HepG2 (cell line): ENCODE measurements around the gene NCOA5. TPM values are rescaled to one million over a fixed set of nuclear protein-coding genes. Genes with fewer than 3 reads are reported as not detected.

Source experiments
- ATAC-seq: fragments of 200-7000 bp; cut with Tn5 transposase; 3 replicates; pipeline ENCODE4 v1.9.1; 2020; ENCODE audit warnings: mild to moderate bottlenecking, moderate library complexity
- BruUV-seq: library from RNA; stranded (reverse); fragments of 400-500 nt; replicated peaks from 2 replicates; lab custom pipeline; 2021; lab: Mats Ljungman, UMichigan
- CTCF ChIA-PET: fragments of 300-600 bp; formaldehyde crosslinking; extraction: SDS; loops from one replicate; lab custom pipeline; 2021; ENCODE audit warnings: low total read pairs, inconsistent platforms, low intra/inter-chr PET ratio; lab: Yijun Ruan, JAX
- POLR2A ChIA-PET: fragments of 350-600 bp; sonication (Branson Sonifier 250); formaldehyde crosslinking; loops from one replicate; lab custom pipeline; 2020; ENCODE audit warnings: antibody characterized with exemption, inconsistent platforms; lab: Yijun Ruan, JAX
- DNase-seq: peaks from one replicate; pipeline ENCODE4 v3.0.0-alpha.2; 2015; ENCODE audit warnings: low spot score
- FAIRE-seq: peaks from 3 replicates; lab custom pipeline; 2011; peaks lifted over from hg19 to GRCh38; lab: Jason Lieb, UNC
- H2AFZ ChIP-seq: one replicate; pipeline ENCODE4 v1.6.1; 2011; ENCODE audit warnings: low read length, inconsistent platforms
- H3K27ac ChIP-seq: fragments of 300-600 bp; 3 replicates; pipeline ENCODE4 v1.8.0; 2011; ENCODE audit warnings: mixed run types, mild to moderate bottlenecking, mixed read lengths, low read length, inconsistent platforms; ENCODE audit not compliant: insufficient read depth; ENCODE audit errors: extremely low read length
- H3K27me3 ChIP-seq, 2 experiments: fragments of 200-600 bp in 1 of 2; 2 replicates in 1 of 2; 3 replicates in 1 of 2; pipeline versions ENCODE4 v1.6.0 to v1.8.0; 2011; ENCODE audit warnings: low read length in 2 of 2, mild to moderate bottlenecking in 2 of 2, moderate library complexity in 2 of 2, inconsistent platforms in 1 of 2; ENCODE audit not compliant: insufficient read depth in 2 of 2, control insufficient read depth in 1 of 2
- H3K36me3 ChIP-seq, 2 experiments: fragments of 200-600 bp in 1 of 2; replicated peaks in 1 of 2; 2 replicates in 1 of 2; 3 replicates in 1 of 2; pipeline versions ENCODE4 v1.5.1 to v1.8.0; 2011; ENCODE audit warnings: low read length in 2 of 2, inconsistent platforms in 1 of 2; ENCODE audit not compliant: insufficient read depth in 2 of 2, control insufficient read depth in 1 of 2
- H3K4me1 ChIP-seq: 2 replicates; pipeline ENCODE4 v1.5.1; 2012; ENCODE audit warnings: low read length, inconsistent platforms; ENCODE audit not compliant: insufficient read depth
- H3K4me2 ChIP-seq: 2 replicates; pipeline ENCODE4 v1.6.0; 2011; ENCODE audit warnings: low read depth, low read length, inconsistent platforms
- H3K4me3 ChIP-seq, 3 experiments: fragments of 200-600 bp in 1 of 3; sonication (generic), shearing (Covaris generic) in 1 of 3; replicated peaks in 1 of 3; 2 replicates each; pipeline ENCODE4 v1.5.1; 2011 to 2016; ENCODE audit warnings: low read length in 3 of 3, inconsistent platforms in 2 of 3, low read depth in 2 of 3, mild to moderate bottlenecking in 2 of 3, control low read depth in 1 of 3, mixed read lengths in 1 of 3; ENCODE audit not compliant: insufficient read depth in 1 of 3
- H3K79me2 ChIP-seq: one replicate; pipeline ENCODE4 v1.6.1; 2011; ENCODE audit warnings: low read length, inconsistent platforms; ENCODE audit not compliant: insufficient read depth
- H3K9ac ChIP-seq: 2 replicates; pipeline ENCODE4 v1.6.0; 2011; ENCODE audit warnings: mild to moderate bottlenecking, low read depth, low read length, inconsistent platforms; ENCODE audit not compliant: insufficient read depth
- H3K9me3 ChIP-seq: 2 replicates; pipeline ENCODE4 v1.5.1; 2012; ENCODE audit warnings: mild to moderate bottlenecking, low read length
- H4K20me1 ChIP-seq: 2 replicates; pipeline ENCODE4 v1.6.0; 2011; ENCODE audit warnings: inconsistent platforms, mild to moderate bottlenecking, low read length, moderate library complexity; ENCODE audit not compliant: insufficient read depth
- GABPA ChIP-seq, 2 experiments: IDR thresholded peaks; 2 replicates each; pipeline ENCODE4 v1.6.1; 2011 to 2016; ENCODE audit warnings: low read depth in 2 of 2, low read length in 1 of 2, missing biosample characterization in 1 of 2, missing genetic modification characterization in 1 of 2
- MED1 ChIP-seq: sonication (generic); formaldehyde crosslinking; IDR thresholded peaks from 2 replicates; pipeline ENCODE4 v1.4.0; 2020; ENCODE audit warnings: missing genetic modification reagents
- MIER3 ChIP-seq: IDR thresholded peaks from 2 replicates; pipeline ENCODE4 v1.6.1; 2016; ENCODE audit warnings: missing compliant biosample characterization, borderline replicate concordance
- PRPF4 ChIP-seq: fragments of 200-400 bp; formaldehyde crosslinking; IDR thresholded peaks from 2 replicates; pipeline ENCODE4 v1.6.1; 2016; ENCODE audit warnings: low read length, low read depth; ENCODE audit not compliant: poor library complexity, severe bottlenecking
- RBM22 ChIP-seq: fragments of 200-400 bp; formaldehyde crosslinking; optimal IDR thresholded peaks from 2 replicates; pipeline ENCODE3; 2017; ENCODE audit warnings: mild to moderate bottlenecking, low read length, moderate library complexity
- ZC3H4 ChIP-seq: sonication (generic); formaldehyde crosslinking; IDR thresholded peaks from 2 replicates; pipeline ENCODE4 v1.4.0; 2020; ENCODE audit warnings: missing genetic modification reagents, borderline replicate concordance
- ZSCAN20 ChIP-seq: sonication (generic); formaldehyde crosslinking; IDR thresholded peaks from 2 replicates; pipeline ENCODE4 v1.4.0; 2020; ENCODE audit warnings: missing genetic modification reagents, mild to moderate bottlenecking, borderline replicate concordance
- WGBS: methylation state at CpG from one replicate; pipeline ENCODE4 v1.1.6; 2017; ENCODE audit warnings: low lambda C conversion rate; 5-methylcytosine and 5-hydroxymethylcytosine counted together
- in situ Hi-C: cut with HindIII; loops from 2 replicates; pipeline ENCODE4 v1.10.0; 2017; ENCODE audit warnings: low pct_unique_long_range_greater_than_20kb; ENCODE audit not compliant: extremely low pct_ligation_motif_present
- intact Hi-C: fragments of 100-400 bp; cut with micrococcal nuclease; formaldehyde crosslinking; loops from one replicate; pipeline ENCODE4 v1.10.0; 2022; ENCODE audit not compliant: unreplicated experiment
- polyA plus RNA-seq, 8 experiments: library from polyadenylated mRNA; depleted of rRNA in 3 of 8; stranded (reverse) in 7 of 8; unstranded in 1 of 8; fragments of >200 nt; fragmentation: Illumina TruSeq in 4 of 8; extraction: Trizol in 4 of 8; gene quantifications; 2 replicates each; pipeline versions ENCODE4 v1.2.1 to v1.2.3, GENCODE V29; 2011 to 2016; ENCODE audit warnings: low read depth in 4 of 8, missing spikeins in 1 of 8, mixed read lengths in 1 of 8; ENCODE audit not compliant: insufficient read depth in 1 of 8
- total RNA-seq, 5 experiments: library from RNA; depleted of rRNA; stranded (reverse); fragments of >200 nt; fragmentation: Illumina TruSeq; extraction: Trizol; gene quantifications; 2 replicates each; pipeline ENCODE4 v1.2.3, GENCODE V29; 2016; ENCODE audit warnings: low read depth in 1 of 5
- TF ChIP-seq, protein P1 (sequence below): sonication (generic); formaldehyde crosslinking; IDR thresholded peaks from 2 replicates; pipeline ENCODE4 v1.4.0; 2020; ENCODE audit warnings: mild to moderate bottlenecking, missing genetic modification reagents, borderline replicate concordance

Gene NCOA5
- total and polyA plus RNA-seq, 2 of the 13 experiments (the other 11 are each of a cell fraction or from before 2014, with no cell fraction given): 16.5 to 28.4 TPM

DNA sequence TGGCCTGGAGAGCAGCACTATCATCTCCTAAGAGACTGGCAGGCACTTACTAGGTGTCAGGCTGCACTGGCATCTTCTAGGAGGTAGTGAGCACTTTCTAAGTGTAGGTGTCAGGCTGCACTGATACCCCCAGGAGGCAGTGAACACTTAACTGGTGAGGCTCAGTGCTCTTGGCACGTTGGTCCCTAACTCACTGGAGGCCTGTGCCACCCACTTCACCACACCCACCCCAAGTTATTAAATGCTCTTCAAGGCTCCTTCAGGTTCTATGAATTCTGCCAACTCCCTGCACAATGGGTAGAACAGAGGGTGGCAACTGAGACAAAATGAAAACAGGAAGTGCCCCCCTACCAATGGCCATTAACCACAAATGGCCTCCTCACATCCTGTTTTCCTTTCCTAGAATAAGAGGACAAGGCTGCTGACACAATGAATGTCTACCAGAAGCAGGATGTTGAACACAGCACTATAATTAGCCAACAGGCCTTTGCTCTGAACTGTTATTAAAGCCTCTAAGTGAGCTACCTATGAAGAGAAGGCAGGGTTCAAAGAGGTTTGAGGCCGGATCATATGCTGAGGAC lies 29.4 kb downstream of the NCOA5 start:
- peaks cover 38 to 51% of the 10 kb centered on the region in 2 experiments for H3K36me3 ChIP-seq
- intact Hi-C loops: no loop called here
- no peaks in the 10 kb centered on the region; a peak in 1 of 5 replicates for H3K27me3 ChIP-seq
- peaks cover 15% of the 10 kb centered on the region for H3K4me1 ChIP-seq
- H3K9me3 ChIP-seq: no peaks in the 10 kb centered on the region
- H4K20me1 ChIP-seq: no peaks in the 10 kb centered on the region; the same call in 1 of the 2 replicates
- BruUV-seq: no TSS peak
- no peaks in the 10 kb centered on the region for H3K79me2 ChIP-seq
- H3K9ac ChIP-seq: no peak overlapping the region
- TF ChIP-seq PRPF4 (no peak), RBM22 (peak; percentile 70), ZC3H4 (CRISPR knock-in tag) (no peak), ZSCAN20 (CRISPR knock-in tag) (no peak), GABPA (IDR thresholded peaks at IDR 0.05; ENCODE audit: low read depth, low read length) (no peak), GABPA (CRISPR knock-in tag; IDR thresholded peaks at IDR 0.05; ENCODE audit: low read depth) (peak; percentile 67), MIER3 (CRISPR knock-in tag) (no peak), MED1 (CRISPR knock-in tag) (peak; percentile 23; the same call in 1 of the 2 replicates)
- TF ChIP-seq, protein P1, sequence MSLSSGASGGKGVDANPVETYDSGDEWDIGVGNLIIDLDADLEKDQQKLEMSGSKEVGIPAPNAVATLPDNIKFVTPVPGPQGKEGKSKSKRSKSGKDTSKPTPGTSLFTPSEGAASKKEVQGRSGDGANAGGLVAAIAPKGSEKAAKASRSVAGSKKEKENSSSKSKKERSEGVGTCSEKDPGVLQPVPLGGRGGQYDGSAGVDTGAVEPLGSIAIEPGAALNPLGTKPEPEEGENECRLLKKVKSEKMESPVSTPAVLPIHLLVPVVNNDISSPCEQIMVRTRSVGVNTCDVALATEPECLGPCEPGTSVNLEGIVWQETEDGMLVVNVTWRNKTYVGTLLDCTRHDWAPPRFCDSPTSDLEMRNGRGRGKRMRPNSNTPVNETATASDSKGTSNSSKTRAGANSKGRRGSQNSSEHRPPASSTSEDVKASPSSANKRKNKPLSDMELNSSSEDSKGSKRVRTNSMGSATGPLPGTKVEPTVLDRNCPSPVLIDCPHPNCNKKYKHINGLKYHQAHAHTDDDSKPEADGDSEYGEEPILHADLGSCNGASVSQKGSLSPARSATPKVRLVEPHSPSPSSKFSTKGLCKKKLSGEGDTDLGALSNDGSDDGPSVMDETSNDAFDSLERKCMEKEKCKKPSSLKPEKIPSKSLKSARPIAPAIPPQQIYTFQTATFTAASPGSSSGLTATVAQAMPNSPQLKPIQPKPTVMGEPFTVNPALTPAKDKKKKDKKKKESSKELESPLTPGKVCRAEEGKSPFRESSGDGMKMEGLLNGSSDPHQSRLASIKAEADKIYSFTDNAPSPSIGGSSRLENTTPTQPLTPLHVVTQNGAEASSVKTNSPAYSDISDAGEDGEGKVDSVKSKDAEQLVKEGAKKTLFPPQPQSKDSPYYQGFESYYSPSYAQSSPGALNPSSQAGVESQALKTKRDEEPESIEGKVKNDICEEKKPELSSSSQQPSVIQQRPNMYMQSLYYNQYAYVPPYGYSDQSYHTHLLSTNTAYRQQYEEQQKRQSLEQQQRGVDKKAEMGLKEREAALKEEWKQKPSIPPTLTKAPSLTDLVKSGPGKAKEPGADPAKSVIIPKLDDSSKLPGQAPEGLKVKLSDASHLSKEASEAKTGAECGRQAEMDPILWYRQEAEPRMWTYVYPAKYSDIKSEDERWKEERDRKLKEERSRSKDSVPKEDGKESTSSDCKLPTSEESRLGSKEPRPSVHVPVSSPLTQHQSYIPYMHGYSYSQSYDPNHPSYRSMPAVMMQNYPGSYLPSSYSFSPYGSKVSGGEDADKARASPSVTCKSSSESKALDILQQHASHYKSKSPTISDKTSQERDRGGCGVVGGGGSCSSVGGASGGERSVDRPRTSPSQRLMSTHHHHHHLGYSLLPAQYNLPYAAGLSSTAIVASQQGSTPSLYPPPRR (CRISPR knock-in tag): no peak
- in situ Hi-C loops: no loop called here
- H3K4me2 ChIP-seq: no peak overlapping the region
- POLR2A ChIA-PET: no interaction called here
- ATAC-seq (no peak), FAIRE-seq (no peak), DNase-seq (no peak)
- no peak overlapping the region for H2AFZ ChIP-seq
- 87% methylated on average over 2 of the region's 2 CpGs for WGBS
- CTCF ChIA-PET: no interaction called here
- no peak overlapping the region for H3K4me3 ChIP-seq
- peak overlapping the region; percentile 11 for H3K27ac ChIP-seq
